8988T (cell line): ENCODE data around the gene RASL10B.
A peak's percentile ranks its signal among the peaks of the same experiment; 100 is the strongest.
"Not testable (repeated sequence)": the region's sequence is repeated elsewhere in the genome, so short reads cannot be mapped to it uniquely, and the experiment has no call there.

ENCODE experiments used
- DNase-seq: peaks from one replicate; pipeline ENCODE4 v3.0.0; 2011

RASL10B gene

DNA sequence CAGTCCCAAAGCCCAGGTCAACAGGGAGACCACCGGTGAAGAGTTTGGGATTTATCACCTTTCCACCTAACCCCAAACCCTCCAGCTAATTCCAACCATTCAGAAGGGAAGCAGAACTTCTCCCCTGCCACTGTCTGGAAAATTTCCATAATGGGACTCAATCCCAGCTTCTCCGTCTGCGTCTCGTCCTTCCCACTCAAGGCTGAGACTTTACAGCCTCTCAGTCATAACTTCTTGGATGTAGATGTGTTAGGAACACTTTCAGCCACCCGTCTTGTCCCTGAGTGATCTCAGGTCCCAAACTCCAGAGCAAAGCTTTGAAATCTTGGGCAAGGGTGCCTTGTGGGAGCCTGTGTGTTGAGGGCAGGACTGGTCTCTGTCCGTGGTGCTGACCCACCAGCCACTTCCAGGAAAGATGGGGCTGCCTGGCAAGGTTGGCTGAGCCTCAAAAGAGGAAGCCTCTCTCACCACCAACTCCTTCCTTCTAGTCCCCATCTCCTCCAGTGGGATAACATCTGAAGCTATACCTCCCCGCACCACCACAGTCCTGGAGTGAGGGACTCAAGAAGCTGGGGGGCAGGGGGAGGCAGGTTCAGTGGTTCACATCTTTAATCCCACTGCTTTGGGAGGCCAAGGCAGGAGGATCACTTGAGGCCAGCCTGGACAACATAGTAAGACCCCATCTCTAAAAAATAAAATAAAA, 12.3 kb downstream of the RASL10B start:
- DNase-seq, result peak; percentile 46

DNA sequence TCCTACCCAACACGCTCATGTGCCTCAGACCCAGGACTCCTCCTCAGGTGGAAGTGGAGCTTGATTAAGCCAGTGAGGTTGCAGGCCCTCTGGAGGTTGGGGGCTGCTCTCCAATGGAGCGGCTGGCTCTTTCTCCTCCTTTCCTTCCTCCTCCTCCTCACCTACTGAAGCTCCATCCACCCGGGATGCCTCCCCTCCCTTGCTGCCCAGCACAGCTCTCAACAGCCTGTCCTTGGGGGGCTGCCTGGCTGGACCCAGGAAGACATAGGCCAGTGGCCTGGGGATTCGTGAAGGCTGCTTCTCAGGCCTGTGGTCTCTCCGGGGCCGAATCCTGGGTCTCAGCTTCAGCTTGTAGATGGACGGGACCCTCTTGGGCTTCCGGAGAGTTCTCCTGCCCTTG, 13.4 kb downstream of the RASL10B start:
- no peak for DNase-seq

DNA sequence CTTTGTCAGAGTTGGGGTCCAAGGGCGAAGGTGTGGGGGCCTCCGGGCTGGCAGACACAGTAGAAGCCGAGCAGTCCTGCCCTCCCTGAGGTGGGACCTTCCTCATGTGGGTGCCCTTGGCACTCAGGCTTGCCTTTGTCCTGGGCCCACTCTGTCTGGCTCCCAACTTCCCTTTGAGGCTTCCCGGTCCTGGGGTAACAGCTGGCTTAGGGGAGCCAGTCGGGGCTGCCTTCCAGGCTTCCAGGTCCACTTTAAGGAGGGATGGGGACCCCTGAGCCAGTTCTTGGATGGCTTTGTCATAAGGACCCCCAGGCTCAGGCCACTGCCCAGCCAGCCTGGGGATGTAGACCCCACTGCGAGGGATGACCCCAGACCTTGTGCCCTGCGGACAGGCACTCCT, 13.8 kb downstream of the RASL10B start:
- DNase-seq, result no peak

DNA sequence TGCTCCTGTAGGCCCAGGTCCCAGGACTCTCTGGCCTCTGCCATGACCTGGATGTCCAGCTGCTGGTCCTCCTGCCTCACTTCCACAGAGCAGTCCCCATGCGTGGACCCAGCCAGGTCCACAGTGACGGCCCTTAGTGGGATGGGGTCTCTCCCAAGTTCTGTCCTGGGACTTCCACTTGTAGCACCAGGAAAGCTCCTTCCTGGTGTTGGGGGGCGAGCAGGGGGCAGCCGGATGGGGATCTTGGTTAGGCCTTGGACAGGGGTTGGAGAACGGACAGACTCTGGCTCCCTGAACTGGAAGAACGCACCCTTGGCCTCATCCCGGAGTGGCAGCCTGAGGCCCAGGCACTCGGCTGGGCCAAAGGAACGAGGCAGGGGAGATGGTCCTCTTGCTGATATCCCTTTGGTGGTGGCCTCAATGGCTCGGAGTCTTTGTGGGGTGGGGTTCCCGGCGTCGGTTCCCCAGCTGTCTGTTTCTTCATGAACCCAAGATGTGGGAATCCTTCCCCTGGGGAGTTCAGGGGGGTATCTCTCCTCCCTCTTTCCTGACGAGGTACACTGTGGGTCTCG, 14.4 kb downstream of the RASL10B start:
- no peak for DNase-seq

DNA sequence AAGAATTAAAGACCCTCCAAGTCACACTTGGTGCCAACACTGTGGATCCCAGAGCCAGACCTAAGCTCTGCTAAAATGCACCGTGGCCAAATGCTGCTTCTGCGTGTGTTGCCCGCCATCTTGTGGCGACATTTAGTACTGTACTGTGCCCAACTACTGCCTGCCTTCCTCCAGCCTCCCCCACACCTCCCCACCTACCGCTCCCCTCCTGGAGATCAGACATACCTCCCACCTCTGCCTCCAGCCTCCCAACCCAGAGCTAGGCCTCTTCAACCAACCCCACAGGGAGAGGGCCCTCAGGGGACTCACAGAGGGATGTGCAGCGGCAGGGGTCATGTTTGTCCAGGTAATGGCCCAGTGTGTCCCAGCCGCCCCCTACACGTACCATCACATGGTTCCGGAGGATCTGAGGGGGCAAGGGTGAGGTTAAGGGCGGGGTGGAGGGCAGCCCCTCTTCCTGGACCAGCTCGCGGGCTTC, 16.1 kb downstream of the RASL10B start:
- peak; percentile 90 for DNase-seq

DNA sequence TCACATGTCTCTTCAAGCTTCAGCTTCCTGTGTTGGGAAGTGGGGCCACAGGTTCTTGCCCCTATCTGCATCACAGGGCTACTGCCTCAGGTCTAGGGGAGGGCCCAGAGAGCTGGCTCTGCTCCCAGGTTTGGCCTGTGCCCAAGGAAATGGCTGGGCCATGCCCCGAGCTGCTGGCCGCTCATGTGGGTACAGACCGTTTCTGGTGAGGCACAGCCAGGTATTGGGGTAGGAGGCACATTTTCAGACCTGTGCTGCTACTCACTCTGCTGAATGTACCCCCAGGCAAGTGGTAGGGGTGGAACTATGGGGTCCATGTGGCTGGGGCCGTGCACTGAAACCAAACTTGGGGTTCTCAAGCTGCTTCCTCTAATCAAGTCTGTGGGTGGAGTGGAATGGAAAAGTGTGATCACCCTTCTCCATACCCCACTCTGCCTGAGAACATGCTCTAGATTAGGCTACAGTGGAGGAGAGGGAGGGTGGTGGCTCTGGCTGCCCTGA, 17.0 kb downstream of the RASL10B start:
- no peak for DNase-seq

DNA sequence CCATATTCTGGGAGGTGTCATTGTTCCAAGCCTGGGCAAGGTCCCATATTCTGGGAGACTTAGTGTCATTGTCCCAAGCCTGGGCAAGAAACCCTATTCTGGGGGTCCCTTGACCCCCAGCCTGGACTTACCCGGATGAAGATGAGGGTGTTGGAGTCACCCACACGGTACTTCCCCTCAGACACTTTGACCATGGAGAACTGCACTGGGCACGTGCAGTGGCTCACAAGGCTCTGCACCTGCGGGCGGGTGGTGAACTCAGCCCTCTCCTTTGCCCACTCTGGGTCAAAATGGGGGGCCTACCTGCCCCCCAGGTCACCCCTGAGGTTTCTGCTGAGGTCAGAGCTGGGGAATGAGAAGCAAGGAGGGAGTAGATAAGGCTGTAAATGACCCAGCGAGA, 17.5 kb downstream of the RASL10B start:
- no peak for DNase-seq

DNA sequence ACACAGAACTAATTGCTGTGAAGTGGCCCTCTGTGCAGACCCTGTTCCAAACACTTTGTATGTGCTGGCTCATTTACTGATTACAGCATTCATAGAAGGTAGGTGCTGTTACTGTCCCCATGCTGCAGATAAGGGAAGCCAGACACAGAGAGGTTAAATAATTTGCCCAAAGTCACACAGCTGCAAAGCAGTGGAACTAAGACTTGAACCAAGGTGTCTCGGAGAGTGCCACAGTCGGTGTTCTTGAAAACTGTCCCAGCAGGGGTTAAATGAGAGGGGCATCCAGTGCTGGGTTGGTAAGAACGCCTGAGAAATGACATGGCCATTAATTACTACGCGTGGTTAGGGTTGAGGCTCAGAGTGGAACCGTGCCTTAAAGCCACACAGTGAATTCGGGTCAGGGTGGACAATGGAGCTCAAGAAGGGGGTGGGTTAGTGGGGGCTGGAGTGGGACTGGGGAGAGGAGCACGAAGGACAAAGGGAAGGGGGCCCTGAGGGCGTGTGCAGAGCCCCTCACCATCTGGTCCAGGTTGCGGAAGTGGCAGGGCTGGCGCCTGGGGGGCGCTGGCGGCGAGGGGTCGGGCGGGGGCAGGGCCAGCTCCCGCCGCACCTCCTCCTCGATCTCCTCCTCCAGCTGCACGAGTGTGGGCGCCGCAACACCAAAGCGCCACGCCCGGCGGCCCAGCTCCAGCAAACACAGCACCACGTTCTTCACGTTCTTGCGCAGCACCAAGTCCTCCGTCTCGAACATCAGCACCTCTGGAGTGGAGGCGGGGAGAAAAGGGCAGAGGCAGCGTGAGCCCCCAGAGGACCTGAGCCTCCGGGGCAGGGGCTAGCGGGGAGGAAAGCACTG, 18.3 kb downstream of the RASL10B start:
- no peak for DNase-seq

DNA sequence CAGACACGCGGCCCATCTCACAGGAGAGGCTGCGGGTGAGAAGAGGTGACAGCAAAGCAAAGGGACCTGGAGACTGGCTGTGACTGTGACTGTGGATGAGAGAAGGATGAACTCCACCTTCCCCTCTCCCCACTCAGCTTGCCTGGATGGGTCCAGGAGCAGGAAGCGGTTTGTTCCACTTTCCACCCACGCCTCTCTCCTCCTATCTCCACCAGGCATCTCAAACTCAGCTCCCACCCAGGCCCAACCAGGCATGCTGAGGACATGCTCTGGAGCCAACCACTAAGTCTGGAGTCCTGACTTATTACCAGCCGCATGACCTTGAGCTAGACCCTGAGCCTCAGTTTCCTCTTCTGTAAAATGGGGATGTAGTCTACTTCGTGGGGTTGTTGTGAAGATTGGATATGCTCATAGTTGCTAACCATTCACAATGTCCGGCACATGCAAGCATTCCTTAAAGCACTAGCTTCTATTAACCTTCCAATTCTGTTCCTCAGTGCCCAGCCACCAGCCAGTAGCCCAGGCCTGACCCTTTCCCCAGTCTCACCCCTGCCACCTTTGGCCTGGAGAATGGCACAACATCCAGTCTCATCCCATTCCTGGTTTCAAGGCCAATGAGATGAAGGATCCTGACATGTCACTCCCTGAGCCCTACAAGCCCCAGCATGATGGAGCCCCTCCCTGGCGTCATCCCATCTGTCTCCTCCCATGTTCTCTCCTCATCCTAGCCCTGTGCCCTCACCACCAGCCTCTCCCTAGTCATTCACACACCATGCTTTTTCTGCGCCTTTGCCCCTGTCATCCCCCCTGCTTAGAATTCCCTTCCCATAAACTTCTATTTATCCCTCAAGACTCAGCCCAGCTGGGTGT, 19.3 kb downstream of the RASL10B start:
- no peak for DNase-seq

DNA sequence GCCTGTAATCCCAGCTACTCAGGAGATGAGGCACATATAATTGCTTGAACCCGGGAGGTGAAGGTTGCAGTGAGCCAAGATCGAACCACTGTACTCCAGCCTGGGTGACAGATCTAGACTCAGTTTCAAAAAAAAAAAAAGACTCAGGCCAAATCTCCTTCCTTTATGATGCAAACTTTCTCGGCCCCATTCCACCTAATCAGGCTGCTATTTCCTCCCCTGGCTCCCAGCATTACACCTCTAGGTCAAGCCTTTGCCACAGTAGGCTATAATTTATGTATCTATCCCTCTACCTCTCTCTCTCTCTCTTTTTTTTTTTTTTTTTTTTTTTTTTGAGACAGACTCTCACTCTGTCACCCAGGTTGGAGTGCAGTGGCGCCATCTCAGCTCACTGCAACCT, 20.1 kb downstream of the RASL10B start:
- DNase-seq, result not testable (repeated sequence)

DNA sequence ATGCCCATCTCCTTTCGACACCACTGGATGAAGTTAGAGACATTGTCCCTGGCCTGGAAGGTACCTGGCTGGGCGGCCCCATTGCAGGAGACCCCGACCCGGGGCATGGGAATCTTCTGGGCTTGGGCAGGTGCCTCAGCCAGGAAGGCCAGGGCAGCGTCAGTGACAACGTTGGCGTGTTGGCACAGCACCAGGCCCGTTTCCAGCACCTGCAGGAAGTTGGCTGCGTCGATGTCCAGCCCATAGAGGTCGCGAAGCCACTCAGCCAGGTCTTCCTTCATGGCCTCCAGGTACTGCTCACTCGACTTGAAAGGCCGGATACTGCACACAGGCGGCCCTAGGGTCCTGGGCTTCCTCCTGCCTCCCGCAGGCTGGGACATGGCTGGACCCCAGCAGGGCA, 21.0 kb downstream of the RASL10B start:
- DNase-seq, result no peak

DNA sequence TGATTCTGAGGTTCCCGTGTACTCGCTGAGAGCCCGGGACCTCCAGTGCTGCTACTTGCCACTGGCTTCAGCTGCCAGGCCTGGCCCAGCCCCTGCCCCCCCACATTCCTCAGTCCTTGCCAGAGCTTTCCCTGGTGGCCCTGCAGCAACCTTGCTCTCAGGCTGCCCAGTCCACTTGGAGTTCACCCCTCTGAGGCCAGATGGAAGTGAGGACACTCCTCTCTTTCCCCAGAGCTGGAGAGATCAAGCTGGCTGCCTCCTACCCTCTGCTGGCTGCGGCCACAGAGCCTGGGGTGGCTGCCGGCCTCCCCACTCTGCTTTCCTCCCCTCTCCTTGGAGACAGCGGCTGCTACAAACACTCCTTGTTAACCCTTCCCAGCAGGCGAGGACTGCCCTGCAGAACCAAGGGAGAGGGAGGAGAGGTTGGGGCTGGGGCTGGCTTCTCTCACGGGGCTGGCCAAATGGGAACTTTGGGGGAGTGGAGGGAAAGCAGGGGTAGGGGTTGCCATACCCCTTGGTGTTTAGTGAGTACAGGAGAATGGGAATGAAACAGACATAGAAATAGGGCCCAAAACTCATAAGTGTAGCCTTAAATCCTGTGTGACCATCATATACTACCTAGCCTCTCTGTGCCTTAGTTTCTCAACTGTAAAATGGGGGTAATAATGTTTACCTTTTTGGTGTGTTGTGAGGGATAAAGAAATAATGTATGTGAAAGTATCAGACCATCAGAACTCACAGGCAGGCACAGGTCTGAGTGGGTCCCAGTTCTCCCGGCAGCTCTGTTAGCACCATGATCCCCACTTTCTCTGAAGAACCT, 21.7 kb downstream of the RASL10B start, which contains the start of gene GAS2L2:
TSS of gene GAS2L2 (minus strand) at position 295 of the 820 bp plus-strand sequence. CDS start 389 bp downstream, outside the sequence.
- no peak for DNase-seq

DNA sequence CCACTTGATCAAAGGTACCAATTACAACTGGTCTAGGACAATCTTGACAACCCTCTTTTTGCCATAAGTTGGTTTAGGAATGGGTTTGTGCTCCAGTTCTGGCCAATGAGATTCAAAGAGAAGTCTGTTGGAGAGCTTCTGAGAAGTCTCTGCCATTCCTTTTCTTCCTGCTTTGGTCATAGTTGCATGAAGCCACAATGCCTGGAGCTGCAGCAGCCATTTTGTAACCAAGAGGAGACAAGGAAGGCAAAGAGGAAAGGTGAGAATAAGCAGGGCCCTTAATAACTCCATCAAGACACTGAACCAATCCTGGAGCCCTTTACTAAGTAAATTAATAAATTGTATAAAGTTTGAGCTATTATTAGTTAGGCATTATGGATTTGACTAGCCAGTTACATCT, 25.8 kb downstream of the RASL10B start:
- no peak for DNase-seq

DNA sequence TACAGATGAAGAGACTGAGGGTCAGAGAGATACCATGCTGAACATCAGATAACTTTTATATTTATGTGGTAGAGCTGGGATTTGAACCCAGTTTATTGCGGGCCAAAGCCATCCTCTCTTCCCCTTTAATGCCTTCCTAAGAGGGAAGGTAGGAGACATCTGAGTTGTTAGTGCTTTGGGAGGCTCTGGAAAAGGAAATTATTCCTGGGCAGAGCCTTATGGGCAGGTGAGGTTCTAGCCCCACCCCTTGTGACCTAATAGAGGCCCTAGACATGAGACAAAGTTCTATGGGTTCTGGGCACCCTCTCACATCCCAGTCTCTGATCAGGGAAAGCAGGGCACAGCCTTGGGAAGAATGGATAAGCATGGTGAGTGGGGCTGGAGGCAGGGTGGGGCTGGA, 29.1 kb downstream of the RASL10B start, which contains the start of gene C17orf50:
TSS of gene C17orf50 (plus strand) at position 301 of the 400 bp plus-strand sequence. CDS start at position 356, 55 bp downstream.
- no peak for DNase-seq

DNA sequence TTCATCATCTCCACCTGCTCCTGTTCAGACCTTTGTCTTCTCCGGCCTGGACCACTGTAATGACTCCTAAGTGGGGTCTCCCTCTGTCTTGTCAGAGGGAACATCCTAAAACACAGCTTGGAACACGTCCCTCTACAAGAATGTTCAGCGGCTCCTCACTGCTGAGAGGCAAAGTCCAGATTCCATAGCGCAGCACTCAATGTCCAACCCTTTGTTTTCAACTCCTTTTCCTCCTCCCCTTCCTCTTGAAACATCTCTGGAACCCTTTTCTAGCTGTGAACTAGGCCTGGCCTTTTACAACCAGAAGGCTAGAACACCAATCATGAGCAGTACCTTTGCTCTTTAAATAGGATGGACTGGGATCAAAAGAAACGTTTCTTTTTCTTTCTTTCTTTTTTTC, 30.2 kb downstream of the RASL10B start:
- no peak for DNase-seq

DNA sequence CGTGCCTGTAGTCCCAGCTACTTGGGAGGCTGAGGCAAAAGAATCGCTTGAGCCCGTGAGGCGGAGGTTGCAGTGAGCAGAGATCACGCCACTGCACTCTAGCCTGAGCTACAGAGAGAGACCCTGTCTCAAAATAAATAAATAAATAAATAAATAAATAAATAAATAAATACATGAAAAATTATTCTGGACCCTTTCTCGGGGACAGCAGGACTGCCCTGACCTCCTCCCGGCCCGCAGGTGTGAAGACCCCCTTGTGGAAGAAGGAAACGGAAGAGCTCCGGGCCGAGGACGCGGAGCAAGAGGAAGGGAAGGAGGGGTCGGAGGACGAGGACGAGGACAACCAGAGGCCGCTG, 32.3 kb downstream of the RASL10B start:
- DNase-seq, result no peak

DNA sequence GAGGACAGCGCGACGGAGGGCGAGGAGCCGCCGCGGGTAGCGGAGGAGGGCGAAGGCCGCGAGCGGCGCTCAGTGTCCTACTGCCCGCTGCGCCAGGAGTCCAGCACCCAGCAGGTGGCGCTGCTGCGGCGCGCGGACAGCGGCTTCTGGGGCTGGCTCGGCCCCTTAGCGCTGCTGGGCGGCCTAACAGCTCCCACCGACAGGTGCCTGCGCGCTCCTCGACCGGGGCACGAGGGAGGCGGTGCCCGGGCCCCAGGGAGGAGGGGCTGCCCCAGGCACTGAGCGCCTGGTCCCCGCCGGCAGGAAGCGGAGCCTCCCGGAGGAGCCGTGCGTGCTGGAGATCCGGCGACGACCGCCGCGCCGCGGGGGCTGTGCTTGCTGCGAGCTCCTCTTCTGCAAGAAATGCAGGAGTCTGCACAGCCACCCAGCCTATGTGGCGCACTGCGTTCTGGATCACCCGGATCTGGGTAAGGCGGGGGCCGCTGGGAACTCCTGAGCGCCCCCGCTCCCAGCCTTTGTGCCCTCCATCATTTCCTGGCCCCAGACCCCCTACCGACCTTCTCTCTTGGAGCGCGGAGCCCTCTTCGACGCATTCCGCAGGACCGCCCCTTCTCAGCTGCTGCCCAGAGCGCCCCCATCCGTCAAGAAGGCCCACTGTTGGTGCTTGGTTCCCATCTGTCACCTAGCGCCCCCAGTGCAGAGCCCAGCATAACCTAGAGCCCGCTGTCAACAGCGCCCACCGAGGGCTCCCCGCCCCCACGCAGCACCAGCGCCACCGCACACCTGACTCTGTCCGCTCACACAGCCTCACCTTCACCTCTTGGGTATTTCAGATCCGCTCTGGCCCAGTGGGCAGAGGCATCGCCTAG, 32.9 kb downstream of the RASL10B start:
- DNase-seq, result peak; percentile 94

DNA sequence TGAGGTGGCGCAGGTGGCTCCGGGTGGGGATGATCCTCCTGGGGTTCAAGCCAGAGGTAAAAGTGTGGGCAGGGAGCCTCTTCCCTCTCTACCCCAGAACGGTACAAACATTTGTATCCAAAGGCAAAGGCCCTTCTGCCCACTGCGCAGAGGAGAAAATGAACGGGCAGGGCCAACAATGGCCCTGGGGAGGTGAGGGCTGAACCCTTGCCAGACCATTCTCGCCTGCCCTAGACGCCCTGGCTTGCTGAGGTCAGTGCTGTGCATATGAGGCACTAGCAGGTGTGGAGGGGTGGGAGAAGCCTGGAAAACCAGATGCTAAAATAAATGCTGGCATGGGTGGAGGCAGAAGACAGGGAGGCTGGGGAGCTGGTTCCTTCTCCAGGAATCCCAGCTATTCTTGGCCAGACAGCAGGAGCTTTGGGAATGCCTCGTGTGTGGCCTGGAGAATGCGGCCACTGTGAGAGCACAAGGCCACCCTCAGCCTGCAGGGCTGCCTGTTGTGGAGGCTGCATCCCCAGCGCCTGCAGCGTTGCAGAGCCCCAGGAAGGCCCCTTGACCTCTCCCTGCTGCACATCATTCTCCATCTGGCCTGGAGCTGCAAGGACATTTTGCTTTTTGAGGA, 33.8 kb downstream of the RASL10B start:
- DNase-seq, result no peak

DNA sequence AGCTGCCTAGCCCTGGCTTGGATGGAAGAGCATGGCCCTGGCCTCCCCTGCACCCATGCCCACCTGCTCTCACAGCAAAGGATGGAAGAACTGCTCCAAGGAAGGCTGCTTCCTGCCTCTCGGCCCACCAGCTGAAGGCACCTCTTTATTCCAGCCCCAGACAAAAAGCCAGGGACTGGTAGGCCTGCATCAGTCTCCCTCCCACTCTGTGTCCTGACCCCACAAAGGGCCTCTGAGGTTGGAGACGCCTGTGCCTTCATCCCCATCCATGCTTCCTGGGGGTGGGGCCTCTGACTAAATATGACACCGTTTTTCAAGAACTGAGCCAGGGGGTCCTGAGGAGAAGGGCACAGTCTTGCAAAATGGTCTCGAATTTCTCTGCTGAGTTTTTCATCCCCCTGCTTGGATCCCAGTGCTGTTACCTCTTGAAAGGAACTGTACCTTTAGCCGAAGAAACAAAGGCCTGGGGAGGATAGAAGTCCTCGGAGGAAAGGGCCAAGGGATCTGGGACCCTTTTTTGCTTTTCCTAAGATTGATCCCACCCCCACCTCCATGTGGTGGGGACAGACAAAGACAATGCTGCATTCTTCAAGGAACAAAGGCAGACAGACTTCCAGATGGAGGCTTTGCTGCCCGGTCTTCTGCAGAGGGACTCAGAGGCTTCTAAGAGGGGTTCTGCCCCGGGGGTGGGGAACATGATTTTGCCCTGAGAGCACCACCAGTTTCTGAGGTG, 34.5 kb downstream of the RASL10B start:
- no peak for DNase-seq
